Esophagus muscularis mucosa (tissue), 4 donors: ENCODE measurements around the gene ATP2A1. TPM values are rescaled to one million over a fixed set of nuclear protein-coding genes. Genes with fewer than 3 reads are reported as not detected.

Experiments
- DNase-seq: peaks from one replicate; pipeline ENCODE4 v3.0.0-alpha.2; 2017; ENCODE audit errors: extremely low spot score
- H3K27ac ChIP-seq, 4 donors: fragments of 200-600 bp; sonication (generic); replicated peaks in 1 of 4; 1 replicate in 3 of 4; 2 replicates in 1 of 4; pipeline ENCODE4 v1.5.1; 2016 to 2019; ENCODE audit warnings: mild to moderate bottlenecking in 1 of 4
- H3K27me3 ChIP-seq, 4 donors: fragments of 200-600 bp; sonication (generic); one replicate each; pipeline versions ENCODE4 v1.5.1 to v1.6.0; 2016 to 2019
- H3K36me3 ChIP-seq, 4 donors: fragments of 200-600 bp; sonication (generic); one replicate each; pipeline ENCODE4 v1.5.1; 2016 to 2019
- H3K4me1 ChIP-seq, 4 donors: fragments of 200-600 bp; sonication (generic); one replicate each; pipeline ENCODE4 v1.5.1; 2016 to 2019
- H3K4me3 ChIP-seq, 4 donors: fragments of 200-600 bp; sonication (generic); 1 replicate in 2 of 4; 2 replicates in 2 of 4; pipeline ENCODE4 v1.5.1; 2016 to 2019; ENCODE audit warnings: mild to moderate bottlenecking in 4 of 4, moderate library complexity in 1 of 4
- H3K9me3 ChIP-seq, 4 donors: fragments of 200-600 bp; sonication (generic); 1 replicate in 3 of 4; 2 replicates in 1 of 4; pipeline ENCODE4 v1.5.1; 2016 to 2019
- CTCF ChIP-seq, 3 experiments: fragments of 200-600 bp in 2 of 3; fragments of 450-650 bp in 1 of 3; sonication (generic) in 2 of 3; IDR thresholded peaks; one replicate each; pipeline ENCODE4 v1.5.1; 2017 to 2019; ENCODE audit warnings: antibody characterized with exemption in 3 of 3, mild to moderate bottlenecking in 2 of 3, moderate library complexity in 1 of 3
- EP300 ChIP-seq: sonication (generic); formaldehyde crosslinking; IDR thresholded peaks from one replicate; pipeline ENCODE4 v1.6.1; 2017; ENCODE audit warnings: antibody characterized with exemption
- POLR2A ChIP-seq: fragments of 450-650 bp; IDR thresholded peaks from one replicate; pipeline ENCODE4 v1.6.1; 2017; ENCODE audit warnings: antibody characterized with exemption, moderate library complexity, mild to moderate bottlenecking, low read depth
- POLR2AphosphoS5 ChIP-seq, 2 donors: sonication (generic); formaldehyde crosslinking; IDR thresholded peaks; one replicate each; pipeline ENCODE4 v1.6.1; 2017; ENCODE audit warnings: antibody characterized with exemption in 2 of 2
- WGBS: methylation state at CpG from one replicate; pipeline ENCODE4 v1.1.5; 2018; 5-methylcytosine and 5-hydroxymethylcytosine counted together
- intact Hi-C: fragments of 100-400 bp; cut with DNase I; formaldehyde crosslinking; loops from one replicate; pipeline ENCODE4 v1.15.1; 2023
- total RNA-seq, 4 donors: library from RNA; depleted of rRNA; stranded (reverse); fragments of >200 nt; gene quantifications; one replicate each; pipeline versions ENCODE4 v1.1.0 to v1.2.1, GENCODE V29; 2016

ATP2A1 gene
- total RNA-seq, 4 donors from 2014 or later = 0.86 TPM; not detected in 3

- H3K36me3 ChIP-seq = peaks cover 0 to 24% (median 21%) of the 10 kb centered on the region in 4 donors
- 33% methylated on average over 1 of the region's 2 CpGs for WGBS
- H3K4me1 ChIP-seq = peaks cover 14 to 29% (median 17%) of the 10 kb centered on the region in 4 donors
- peaks cover 0 to 25% (median 3%) of the 10 kb centered on the region in 4 donors for H3K27me3 ChIP-seq
- no peak overlapping the region for H3K4me3 ChIP-seq
- TF ChIP-seq POLR2A (no peak), POLR2AphosphoS5 (IDR thresholded peaks at IDR 0.05) (no peak), EP300 (no peak), CTCF (IDR thresholded peaks at IDR 0.05) (no peak)
- intact Hi-C loops = loop anchor here (5.0 kb wide), 1 partner anchor 70 kb away; no protein-coding TSS in a partner anchor
- no peak overlapping the region for H3K27ac ChIP-seq
- DNase-seq = no peak
- H3K9me3 ChIP-seq = no peaks in the 10 kb centered on the region
Observed at GRCh38 chr16:28877655-28878000, 660 bp upstream of the ATP2A1 start.

- no peak for TF ChIP-seq POLR2AphosphoS5 (IDR thresholded peaks at IDR 0.05)
- TF ChIP-seq EP300 = no peak
- no peak for TF ChIP-seq POLR2A
- TF ChIP-seq CTCF (IDR thresholded peaks at IDR 0.05) = no peak
- no peak for DNase-seq
- Histone ChIP-seq H3K4me1 (peaks cover 14 to 29% (median 19%) of the 10 kb centered on the region in 4 donors), H3K9me3 (no peaks in the 10 kb centered on the region), H3K36me3 (peaks cover 0 to 7% (median 4%) of the 10 kb centered on the region in 4 donors), H3K27me3 (peaks cover 0 to 38% (median 4%) of the 10 kb centered on the region in 4 donors), H3K4me3 (peak overlapping the region; percentile 60 to 85 (median 68)), H3K27ac (peak overlapping the region in 3 of 4 donors; percentile 17 to 52 (median 47))
- intact Hi-C loops = loop anchor here (5.0 kb wide), 1 partner anchor 68 kb away; no protein-coding TSS in a partner anchor
- 6% methylated on average over 17 of the region's 27 CpGs for WGBS
Observed at GRCh38 chr16:28879261-28879840, 1.1 kb downstream of the ATP2A1 start.

- Histone ChIP-seq H3K4me1 (peaks cover 14 to 29% (median 19%) of the 10 kb centered on the region in 4 donors), H3K27ac (peak overlapping the region in 3 of 4 donors; percentile 17 to 52 (median 47)), H3K27me3 (peaks cover 0 to 38% (median 4%) of the 10 kb centered on the region in 4 donors), H3K9me3 (no peaks in the 10 kb centered on the region), H3K4me3 (peak overlapping the region; percentile 60 to 85 (median 68)), H3K36me3 (peaks cover 0 to 3% (median under 1%) of the 10 kb centered on the region in 4 donors)
- DNase-seq = peak; percentile 97
- peak in 1 of 2 donors; percentile 38 for TF ChIP-seq POLR2AphosphoS5 (IDR thresholded peaks at IDR 0.05)
- no peak for TF ChIP-seq EP300
- TF ChIP-seq CTCF (IDR thresholded peaks at IDR 0.05) = peak; percentile 11 to 36 (median 21)
- no peak for TF ChIP-seq POLR2A
- intact Hi-C loops = loop anchor here (5.0 kb wide), 1 partner anchor 67 kb away; no protein-coding TSS in a partner anchor
- WGBS = 0% methylated on average over 17 of the region's 66 CpGs
Observed at GRCh38 chr16:28879841-28880588, 1.7 kb downstream of the ATP2A1 start.

DNA sequence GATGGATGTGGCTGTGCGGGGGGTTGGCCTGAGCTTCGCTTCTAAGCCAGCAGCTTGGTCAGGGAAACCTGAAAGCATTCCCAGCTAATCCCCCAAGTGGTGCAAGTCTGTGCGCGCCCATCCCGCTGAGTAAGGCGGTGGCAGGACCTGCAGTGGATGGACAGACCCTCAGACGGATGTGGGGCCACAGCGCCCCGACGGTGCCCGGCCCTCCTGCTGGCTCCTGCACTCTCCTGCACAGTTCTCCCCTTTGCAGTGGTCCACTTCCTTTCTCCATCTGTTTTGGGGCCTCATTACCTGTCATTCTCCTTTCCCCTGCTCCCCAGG, 2.3 kb downstream of the ATP2A1 start:
- H3K9me3 ChIP-seq = no peaks in the 10 kb centered on the region

More for the DNA sequence above, 2.3 kb downstream of the ATP2A1 start:
- no peak for DNase-seq
- peaks cover 0 to 38% (median 4%) of the 10 kb centered on the region in 4 donors for H3K27me3 ChIP-seq
- no peak overlapping the region for H3K27ac ChIP-seq
- TF ChIP-seq CTCF (IDR thresholded peaks at IDR 0.05) (no peak), EP300 (no peak), POLR2AphosphoS5 (IDR thresholded peaks at IDR 0.05) (no peak), POLR2A (no peak)
- 27% methylated on average over 10 of the region's 11 CpGs for WGBS
- peaks cover 0 to 3% (median 0%) of the 10 kb centered on the region in 4 donors for H3K36me3 ChIP-seq
- H3K4me3 ChIP-seq = peak overlapping the region; percentile 60 to 85 (median 68)
- intact Hi-C loops = no loop called here
- H3K4me1 ChIP-seq = peaks cover 14 to 26% (median 19%) of the 10 kb centered on the region in 4 donors
